Measurements from ENCODE around the gene CD86.
A peak's percentile ranks its signal among the peaks of the same experiment; 100 is the strongest.
"Not testable (repeated sequence)": the region's sequence is repeated elsewhere in the genome, so short reads cannot be mapped to it uniquely, and the experiment has no call there.

CD86 gene

GRCh38 chr3:122055215-122055614 is at the start of gene CD86:
Gene CD86 (plus strand): TSS chr3:122055362. CDS start chr3:122055490, 128 bp downstream.
- DNase-seq (ENCODE audit: low read depth), result no peak

DNA sequence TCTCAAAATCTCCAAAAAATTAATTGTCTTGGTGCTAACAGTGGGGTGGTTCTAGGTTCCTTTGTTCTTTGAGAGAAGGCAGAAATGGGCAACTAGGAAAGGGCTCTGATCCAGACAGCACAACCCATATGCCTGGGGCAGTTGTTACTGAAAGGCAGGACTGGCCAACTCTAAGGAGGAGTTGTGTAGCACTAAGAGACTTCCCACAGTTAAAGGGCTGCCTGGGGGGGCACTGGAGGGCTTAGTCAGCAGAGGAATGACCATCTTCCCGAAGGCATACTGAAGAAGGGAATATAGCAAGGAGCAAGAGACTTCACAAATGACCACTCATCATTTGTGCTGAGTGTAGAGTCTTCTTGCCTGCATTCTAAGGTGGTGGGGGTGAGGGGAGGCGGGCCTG is 48.9 kb upstream of the CD86 start:
- DNase-seq (ENCODE audit: low read depth), result no peak

DNA sequence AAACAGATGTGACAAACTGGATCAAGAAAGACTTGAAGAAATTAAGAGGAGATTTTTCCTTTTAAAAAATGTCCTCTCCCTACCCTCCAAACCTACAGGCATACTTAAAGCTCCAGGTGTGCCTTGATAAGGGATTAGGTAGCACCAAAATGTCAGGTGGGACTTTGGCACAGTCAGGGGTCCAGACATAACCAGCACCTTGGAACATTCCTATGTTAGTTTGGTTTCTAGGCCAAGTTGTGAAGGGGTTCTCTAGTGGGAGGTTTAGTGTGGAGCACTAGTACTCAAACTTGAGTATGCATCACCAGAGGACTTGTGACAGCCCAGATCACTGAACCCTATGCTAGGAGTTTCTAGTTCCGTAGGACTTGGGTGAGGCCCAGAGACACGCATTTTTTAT is 47.0 kb upstream of the CD86 start:
- no peak for DNase-seq (ENCODE audit: low read depth)

DNA sequence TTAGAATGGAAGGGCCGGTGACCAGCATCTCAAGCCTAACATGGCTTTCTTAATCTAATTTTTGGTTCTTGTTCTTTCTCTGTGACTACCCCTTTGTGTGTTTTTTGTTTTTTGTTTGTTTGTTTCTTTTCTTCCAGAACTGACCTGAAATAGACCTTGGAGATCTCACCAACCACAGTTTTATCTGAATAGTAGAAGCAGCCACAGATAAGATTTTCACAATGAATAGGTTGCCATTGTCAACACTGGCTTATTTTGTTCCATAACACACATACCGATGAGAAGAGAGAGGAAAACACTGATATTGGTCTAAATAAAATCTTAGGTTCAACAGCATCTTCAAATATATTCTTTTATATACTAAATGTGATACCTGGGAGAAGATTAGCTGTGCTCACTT is 44.7 kb upstream of the CD86 start:
- DNase-seq (ENCODE audit: low read depth), result no peak

DNA sequence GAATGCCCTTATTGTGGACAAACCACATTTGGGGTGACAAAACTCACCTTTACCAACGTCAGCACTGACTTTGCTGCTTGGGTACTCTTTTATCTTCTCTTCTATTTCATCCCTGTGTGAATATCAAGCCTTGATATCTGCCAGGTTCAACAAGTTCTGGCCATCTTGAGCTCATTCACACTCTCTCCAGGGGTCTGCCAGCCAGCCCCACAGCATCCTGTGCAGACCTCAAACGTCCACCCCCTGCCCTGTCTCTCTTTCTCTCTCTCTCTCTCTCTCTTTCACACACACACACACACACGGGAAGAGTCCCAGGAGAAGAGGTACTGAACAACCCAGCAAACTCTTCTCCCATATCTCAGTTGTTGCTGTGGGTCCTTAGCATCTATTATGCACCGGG is 43.8 kb upstream of the CD86 start:
- no peak for DNase-seq (ENCODE audit: low read depth)

DNA sequence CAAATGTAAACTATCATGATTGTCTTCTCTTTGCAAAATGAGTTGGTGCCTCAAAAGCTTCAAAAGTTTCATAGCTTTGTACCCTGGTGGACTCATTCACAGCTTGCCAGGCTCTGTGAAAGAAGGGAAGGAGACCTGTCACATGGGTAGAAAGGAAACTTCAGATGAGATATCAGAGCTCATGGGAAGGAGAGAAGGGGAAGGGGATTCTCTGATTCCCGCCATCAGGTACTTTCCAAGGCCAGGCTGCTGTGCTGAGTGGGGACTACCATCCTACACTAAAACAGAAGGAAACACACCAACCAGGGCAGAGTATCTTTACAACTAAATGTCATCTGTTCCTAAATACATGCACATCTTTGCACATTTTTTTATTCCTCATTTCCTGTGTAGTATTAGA is 42.3 kb upstream of the CD86 start:
- no peak for DNase-seq (ENCODE audit: low read depth)

DNA sequence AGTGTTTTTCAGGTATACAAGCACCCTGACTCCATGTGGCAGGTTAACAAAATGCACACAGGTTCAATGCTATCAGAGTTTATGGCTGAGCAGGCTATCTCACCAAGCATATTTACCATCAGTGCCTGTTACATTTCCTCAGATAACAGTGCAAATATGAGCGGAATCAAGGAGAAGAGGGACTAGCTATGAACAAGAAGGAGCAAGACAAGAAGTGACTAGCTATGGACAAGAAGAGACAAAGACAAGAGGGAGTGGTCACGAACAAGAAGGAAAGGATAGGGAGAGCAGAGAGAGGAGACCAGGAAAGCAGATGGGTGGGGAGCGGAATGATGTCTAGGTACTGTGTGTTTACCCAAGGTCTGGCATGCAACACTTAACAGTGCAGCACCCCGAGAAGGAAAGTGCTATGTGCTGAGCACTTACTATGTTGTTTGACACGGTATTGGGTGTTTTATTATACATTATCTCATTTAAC is 41.7 kb upstream of the CD86 start:
- no peak for DNase-seq (ENCODE audit: low read depth)

GRCh38 chr3:122014741-122015140 is 40.4 kb upstream of the CD86 start:
- no peak for DNase-seq (ENCODE audit: low read depth)

- DNase-seq (ENCODE audit: low read depth), result no peak
Observed at GRCh38 chr3:122019493-122019892, 35.7 kb upstream of the CD86 start.

GRCh38 chr3:122021037-122021436 is 34.1 kb upstream of the CD86 start:
- no peak for DNase-seq (ENCODE audit: low read depth)

DNA sequence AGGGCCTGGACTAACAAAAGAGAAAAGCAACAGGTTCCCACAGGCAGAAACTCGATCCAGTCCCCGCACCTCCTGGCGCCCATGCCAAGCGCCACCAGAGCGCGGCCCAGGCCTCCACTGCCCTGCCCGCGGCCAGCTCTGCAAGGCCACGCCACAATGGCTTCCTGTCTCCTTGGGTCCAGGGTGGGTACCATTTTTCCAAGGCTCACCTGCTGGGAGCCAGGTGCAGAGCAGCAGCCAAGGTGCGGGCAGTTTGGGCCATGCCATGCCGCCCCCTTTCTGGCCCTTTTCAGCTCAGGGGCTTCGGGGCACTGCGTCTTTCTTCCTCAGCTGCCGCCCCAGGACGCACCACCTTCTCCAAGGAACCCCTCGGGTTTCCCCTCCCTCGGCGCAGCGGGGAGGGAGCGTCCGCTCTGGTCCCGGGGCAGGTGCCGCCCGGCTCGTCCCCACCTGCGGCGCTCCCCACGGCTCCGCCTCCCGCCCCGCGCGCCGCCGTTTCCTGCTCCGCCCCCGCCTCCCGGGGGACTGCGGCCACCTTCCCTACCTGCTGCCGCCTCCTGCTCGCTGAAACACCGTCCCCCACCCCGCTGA is 33.3 kb upstream of the CD86 start, which contains the start of gene ILDR1:
Gene ILDR1 (minus strand): TSS at position 437 of the 591 bp plus-strand sequence. CDS start 170 bp downstream, at position 267.
- no peak for DNase-seq (ENCODE audit: low read depth)

- no peak for DNase-seq (ENCODE audit: low read depth)
Observed at GRCh38 chr3:122023335-122023910, 31.7 kb upstream of the CD86 start.

GRCh38 chr3:122024800-122025199 is 30.4 kb upstream of the CD86 start:
- no peak for DNase-seq (ENCODE audit: low read depth)

DNA sequence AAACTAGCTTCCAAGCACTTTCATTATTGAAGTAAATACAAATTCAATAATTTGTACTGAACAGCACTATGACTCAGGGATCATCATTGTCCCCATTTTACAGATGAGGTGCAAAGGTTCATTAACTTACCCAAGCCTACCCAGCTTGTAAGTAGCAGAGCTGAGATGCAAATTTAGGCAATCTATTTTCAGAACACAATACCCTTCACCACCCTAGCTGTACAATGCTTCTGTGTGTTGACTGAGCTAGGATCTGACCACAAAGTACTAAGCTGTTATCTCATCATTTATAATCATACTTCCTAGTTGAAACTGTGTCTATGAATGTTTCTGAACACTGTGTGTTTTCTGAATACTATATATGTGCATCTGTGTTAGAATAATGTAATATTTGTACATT is 29.9 kb upstream of the CD86 start:
- no peak for DNase-seq (ENCODE audit: low read depth)

GRCh38 chr3:122030381-122031122 is 24.6 kb upstream of the CD86 start:
- peak; percentile 6 for DNase-seq (ENCODE audit: low read depth)

- no peak for DNase-seq (ENCODE audit: low read depth)
Observed at GRCh38 chr3:122031123-122031468, 24.1 kb upstream of the CD86 start.

- no peak for DNase-seq (ENCODE audit: low read depth)
Observed at GRCh38 chr3:122032531-122032930, 22.6 kb upstream of the CD86 start.

GRCh38 chr3:122033023-122033422 is 22.1 kb upstream of the CD86 start:
- DNase-seq (ENCODE audit: low read depth), result no peak

- not testable (repeated sequence) for DNase-seq (ENCODE audit: low read depth)
Observed at GRCh38 chr3:122047296-122047695, 7.9 kb upstream of the CD86 start.

GRCh38 chr3:122047773-122048172 is 7.4 kb upstream of the CD86 start:
- not testable (repeated sequence) for DNase-seq (ENCODE audit: low read depth)

DNA sequence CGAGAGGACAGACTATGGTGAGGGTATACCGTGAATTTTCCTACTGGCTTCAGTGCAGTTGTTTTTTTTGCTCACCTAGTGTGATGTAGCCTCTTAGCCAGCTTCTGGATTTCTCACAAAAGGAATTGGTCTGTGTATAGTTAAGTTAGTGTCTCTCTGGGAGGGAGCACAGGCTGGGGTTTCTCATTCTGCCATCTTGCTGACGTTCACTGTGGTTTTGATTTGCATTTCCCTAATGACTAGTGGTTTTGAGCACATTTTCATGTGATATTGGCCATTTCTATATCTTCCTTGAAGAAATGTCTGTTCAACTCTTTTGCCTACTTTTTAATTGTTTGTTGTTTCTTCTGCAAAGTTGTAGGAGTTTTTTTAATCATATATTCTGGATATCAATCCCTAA is 2.2 kb upstream of the CD86 start:
- DNase-seq (ENCODE audit: low read depth), result no peak

DNA sequence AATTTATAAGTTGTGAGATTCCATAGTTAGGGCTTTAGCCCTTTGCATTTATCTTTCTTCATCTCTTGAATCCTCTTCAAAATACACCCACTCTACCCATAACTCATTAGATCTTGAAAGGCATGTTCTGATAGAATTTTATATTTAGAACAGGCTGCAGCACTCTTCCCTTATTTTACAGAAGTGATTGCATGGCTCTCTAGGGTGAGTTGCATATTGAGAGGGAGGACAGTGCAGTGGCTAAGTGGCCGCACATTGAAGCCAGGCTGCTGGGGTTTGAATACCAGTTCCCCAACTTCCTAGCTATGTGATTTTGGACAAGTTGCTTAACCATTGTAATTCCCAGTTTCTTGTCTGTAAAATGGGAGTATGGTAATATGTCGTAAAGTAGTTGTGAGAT is 2.5 kb downstream of the CD86 start:
- DNase-seq (ENCODE audit: low read depth), result no peak

GRCh38 chr3:122058294-122058693 is 3.1 kb downstream of the CD86 start:
- no peak for DNase-seq (ENCODE audit: low read depth)
